T-helper 2 cell treated with Interferon-gamma antibody and Interleukin-4, amounts not matched to agents 5 μg/mL and 100 μg/mL, for 36 hours (primary cell): ENCODE results near the gene PROX2.

Experiments used
- DNase-seq: peaks from one replicate; pipeline ENCODE4 v3.0.0; 2021; ENCODE audit warnings: low spot score
- H3K27ac Mint-ChIP-seq: one replicate; pipeline ENCODE4 v1.8.0; 2021; ENCODE audit warnings: mild to moderate bottlenecking, mixed read lengths
- H3K27me3 Mint-ChIP-seq: one replicate; pipeline ENCODE4 v1.8.0; 2021; ENCODE audit warnings: low read depth, mixed read lengths
- H3K36me3 Mint-ChIP-seq: one replicate; pipeline ENCODE4 v1.8.0; 2021; ENCODE audit warnings: low read depth, mixed read lengths
- H3K4me1 Mint-ChIP-seq: one replicate; pipeline ENCODE4 v1.8.0; 2021; ENCODE audit warnings: low read depth, mixed read lengths
- H3K4me3 Mint-ChIP-seq: one replicate; pipeline ENCODE4 v1.8.0; 2022; ENCODE audit warnings: mild to moderate bottlenecking, moderate library complexity, mixed read lengths
- H3K9me3 Mint-ChIP-seq: one replicate; pipeline ENCODE4 v1.8.0; 2021; ENCODE audit warnings: mixed read lengths

The PROX2 gene, protein sequence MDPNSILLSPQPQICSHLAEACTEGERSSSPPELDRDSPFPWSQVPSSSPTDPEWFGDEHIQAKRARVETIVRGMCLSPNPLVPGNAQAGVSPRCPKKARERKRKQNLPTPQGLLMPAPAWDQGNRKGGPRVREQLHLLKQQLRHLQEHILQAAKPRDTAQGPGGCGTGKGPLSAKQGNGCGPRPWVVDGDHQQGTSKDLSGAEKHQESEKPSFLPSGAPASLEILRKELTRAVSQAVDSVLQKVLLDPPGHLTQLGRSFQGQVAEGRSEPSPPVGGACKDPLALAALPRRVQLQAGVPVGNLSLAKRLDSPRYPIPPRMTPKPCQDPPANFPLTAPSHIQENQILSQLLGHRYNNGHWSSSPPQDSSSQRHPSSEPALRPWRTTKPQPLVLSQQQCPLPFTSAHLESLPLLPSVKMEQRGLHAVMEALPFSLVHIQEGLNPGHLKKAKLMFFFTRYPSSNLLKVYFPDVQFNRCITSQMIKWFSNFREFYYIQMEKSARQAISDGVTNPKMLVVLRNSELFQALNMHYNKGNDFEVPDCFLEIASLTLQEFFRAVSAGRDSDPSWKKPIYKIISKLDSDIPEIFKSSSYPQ

DNA sequence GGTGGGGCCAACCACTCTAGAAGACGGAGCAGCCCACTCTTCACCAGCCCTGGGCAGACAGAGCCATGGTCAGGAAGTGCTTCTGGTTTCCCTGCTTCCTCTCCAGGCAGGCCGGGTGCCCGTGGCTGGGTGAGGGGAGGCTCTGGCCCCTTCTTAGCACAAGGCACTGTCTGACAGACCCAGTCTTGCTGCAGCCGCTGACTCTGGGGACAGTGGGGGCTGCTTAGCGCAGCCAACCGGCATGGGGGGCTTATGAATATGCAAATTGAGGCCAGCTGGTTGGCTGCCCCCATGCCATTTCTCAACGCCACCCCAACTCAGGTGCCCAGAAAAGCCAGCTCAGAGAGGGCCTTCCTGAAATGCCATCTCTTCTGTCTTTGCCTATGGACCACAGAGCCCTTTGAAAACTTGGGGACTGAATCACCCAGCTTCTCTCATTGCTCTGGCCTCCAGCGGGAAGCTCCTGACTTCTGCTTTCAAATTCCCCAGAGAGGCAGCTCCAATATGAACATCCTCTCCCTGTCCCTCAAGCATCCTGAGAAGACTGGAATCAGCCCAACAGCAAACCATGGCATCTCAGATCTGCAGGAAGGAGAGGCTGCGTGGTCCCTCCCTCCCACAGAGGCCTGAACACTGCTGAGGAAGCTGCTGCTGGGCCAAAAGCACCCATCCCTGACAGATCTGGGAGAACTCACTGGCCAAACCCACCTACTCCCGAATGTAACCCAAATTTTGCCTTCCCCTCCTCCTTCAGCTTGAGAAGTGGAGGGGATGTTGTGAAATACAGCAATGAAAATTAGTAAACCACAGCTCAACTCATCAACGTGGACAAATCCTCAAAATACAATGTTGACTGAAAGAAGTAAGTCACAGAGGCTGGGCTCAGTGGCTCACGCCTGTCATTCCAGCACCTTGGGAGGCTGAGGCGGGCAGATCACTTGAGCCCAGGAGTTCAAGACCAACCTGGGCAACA, at the start of gene PROX2:
TSS of gene PROX2 (minus strand) at position 205 of the 973 bp plus-strand sequence. CDS start 12,311 bp downstream, outside the sequence.
- no peaks in the 10 kb centered on the region for H3K27me3 Mint-ChIP-seq
- peak within 1 kb of the TSS; percentile 27 for H3K27ac Mint-ChIP-seq
- H3K9me3 Mint-ChIP-seq: no peaks in the 10 kb centered on the region
- H3K4me3 Mint-ChIP-seq: peak within 1 kb of the TSS; percentile 23
- no peaks in the 10 kb centered on the region for H3K36me3 Mint-ChIP-seq
- no peak for DNase-seq
- peaks cover 24% of the 10 kb centered on the region for H3K4me1 Mint-ChIP-seq

- DNase-seq: no peak
- Mint-ChIP-seq H3K27me3 (peaks cover 9% of the 10 kb centered on the region), H3K27ac (no peak overlapping the region), H3K4me1 (peaks cover 4% of the 10 kb centered on the region), H3K9me3 (no peaks in the 10 kb centered on the region), H3K36me3 (no peaks in the 10 kb centered on the region), H3K4me3 (peak overlapping the region; percentile 2)
Measured at GRCh38 chr14:74924061-74924460, 48.1 kb upstream of the PROX2 start.

DNA sequence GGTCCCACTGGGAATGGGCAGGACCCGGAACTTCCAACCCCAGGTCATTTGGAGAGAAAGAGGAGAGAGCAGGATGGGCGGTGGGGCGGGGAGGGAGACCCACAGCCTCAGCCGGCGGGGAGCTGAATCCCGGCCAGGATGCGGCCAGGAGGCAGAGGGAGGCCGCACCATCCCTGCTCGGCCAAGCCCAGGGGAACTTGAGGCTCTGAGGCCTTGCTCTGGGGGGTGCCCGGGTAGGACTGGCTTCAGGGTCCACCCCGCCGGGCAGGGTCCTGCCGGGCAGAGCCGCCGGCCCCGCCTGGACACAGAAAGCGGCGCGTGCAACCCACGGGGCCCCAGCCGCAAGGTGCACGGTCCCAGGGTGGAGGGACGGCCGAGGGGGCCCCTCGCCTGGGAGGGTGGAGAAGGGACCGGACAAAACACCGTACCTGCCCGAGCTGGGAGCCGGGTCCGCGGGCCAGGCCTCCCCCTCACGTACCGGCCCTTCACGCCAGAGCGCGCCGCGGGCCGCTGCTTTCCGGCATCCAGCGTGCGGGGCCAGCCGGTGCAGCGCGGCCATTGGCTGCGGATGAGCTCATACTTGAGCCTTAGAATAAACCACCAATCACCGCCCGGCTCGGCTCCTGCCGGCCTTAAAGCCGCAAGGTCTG, 46.9 kb upstream of the PROX2 start, which contains the start of gene RPS6KL1:
TSS of gene RPS6KL1 (minus strand) at position 509 of the 650 bp plus-strand sequence. CDS start 1,719 bp downstream, outside the sequence.
- H3K27ac Mint-ChIP-seq: peak within 1 kb of the TSS; percentile 62
- H3K4me1 Mint-ChIP-seq: peaks cover 3% of the 10 kb centered on the region
- no peaks in the 10 kb centered on the region for H3K9me3 Mint-ChIP-seq
- DNase-seq: peak; percentile 78
- no peaks in the 10 kb centered on the region for H3K36me3 Mint-ChIP-seq
- H3K4me3 Mint-ChIP-seq: peak within 1 kb of the TSS; percentile 76
- H3K27me3 Mint-ChIP-seq: peaks cover 9% of the 10 kb centered on the region

DNA sequence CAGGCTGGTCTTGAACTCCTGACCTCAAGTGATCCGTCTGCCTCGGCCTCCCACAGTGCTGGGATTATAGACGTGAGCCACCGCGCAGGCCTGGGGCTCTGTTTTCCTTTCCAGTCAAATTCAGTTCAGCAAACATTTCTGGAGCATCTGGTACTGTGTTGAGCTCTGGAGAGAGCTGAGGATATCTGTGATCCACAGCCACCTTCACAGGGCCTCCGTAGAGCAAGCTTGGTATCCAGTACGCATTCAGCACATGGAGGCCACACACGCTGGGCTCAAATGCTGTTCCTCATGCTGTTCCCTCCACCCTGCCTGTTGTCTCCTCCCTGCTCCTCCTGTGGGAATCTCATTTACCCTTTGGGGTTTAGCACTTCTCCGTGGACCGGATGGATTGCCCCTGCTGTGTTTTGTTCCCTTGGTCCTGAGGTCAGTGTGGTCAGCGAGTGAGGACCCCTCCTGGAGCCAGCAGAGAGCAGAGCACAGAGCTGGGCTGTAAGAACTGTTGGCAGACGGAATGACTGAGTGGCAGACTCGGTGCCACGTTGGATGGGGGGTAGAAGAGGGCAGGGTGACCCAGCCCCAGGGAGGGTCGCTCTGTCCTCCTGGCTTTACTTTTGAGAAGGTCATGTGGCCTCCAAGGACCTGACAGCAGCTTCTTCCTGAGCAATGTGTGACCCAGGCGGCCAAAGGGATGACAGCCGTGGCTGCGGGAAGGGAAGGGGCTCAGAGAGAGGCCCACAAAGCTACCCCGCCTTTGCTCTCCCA, 46.2 kb upstream of the PROX2 start:
- H3K27ac Mint-ChIP-seq: peak overlapping the region; percentile 62
- H3K4me3 Mint-ChIP-seq: peak overlapping the region; percentile 76
- DNase-seq: no peak

DNA sequence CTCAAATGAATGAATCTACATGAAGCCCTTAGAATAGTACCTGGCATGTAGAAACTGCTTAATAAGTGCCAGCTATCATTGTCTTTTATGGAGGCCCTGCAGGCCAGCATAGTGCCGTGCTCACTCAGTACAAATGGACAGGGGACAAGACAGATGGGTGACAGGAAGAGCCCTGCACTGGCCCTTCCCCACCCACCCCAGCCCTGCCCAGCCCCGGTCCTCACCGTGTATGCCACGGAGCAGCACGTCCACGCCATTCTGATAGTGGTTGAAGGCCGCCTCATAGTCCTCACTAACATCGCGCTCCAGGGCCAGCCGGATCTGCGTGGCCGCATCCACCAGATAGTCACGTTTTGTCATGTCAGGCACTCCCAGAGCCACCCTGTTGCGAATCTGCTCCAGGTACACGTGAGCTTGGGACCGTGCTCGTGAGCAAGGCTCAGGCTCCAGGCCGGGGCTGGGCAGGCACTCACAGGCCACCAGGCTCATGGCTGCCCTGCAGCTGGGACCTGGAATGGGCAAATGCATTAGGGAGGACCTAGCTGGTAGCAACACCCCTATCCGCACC, 45.2 kb upstream of the PROX2 start:
- Mint-ChIP-seq H3K4me1 (peaks cover 3% of the 10 kb centered on the region), H3K4me3 (no peak overlapping the region), H3K36me3 (no peaks in the 10 kb centered on the region), H3K27me3 (peaks cover 4% of the 10 kb centered on the region), H3K9me3 (no peaks in the 10 kb centered on the region), H3K27ac (no peak overlapping the region)
- DNase-seq: no peak

More for the DNA sequence above, 46.2 kb upstream of the PROX2 start:
- Mint-ChIP-seq H3K9me3 (no peaks in the 10 kb centered on the region), H3K27me3 (peaks cover 6% of the 10 kb centered on the region), H3K36me3 (no peaks in the 10 kb centered on the region), H3K4me1 (peaks cover 3% of the 10 kb centered on the region)

DNA sequence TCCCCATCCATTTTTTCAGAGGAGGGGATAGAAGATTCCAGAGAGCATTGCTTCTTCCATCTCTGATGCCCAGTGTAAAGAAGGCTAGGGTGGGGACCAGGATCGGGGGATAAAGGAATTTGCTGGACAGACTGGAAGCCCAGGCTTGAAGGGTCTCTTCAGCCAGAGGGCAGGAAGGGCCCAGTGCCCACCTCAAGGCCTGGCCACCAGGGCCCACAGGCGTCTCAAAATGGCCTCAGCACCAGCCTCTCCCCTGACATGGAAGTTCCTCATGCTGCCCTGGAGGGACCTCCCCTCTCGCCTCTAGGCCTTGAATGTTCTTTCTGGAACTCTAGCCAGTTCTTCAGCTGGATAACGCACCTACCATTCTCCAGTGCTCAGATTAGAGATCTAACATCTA, 44.3 kb upstream of the PROX2 start:
- Mint-ChIP-seq H3K27me3 (peaks cover 4% of the 10 kb centered on the region), H3K36me3 (no peaks in the 10 kb centered on the region), H3K27ac (no peak overlapping the region), H3K4me1 (peaks cover 3% of the 10 kb centered on the region), H3K4me3 (no peak overlapping the region), H3K9me3 (no peaks in the 10 kb centered on the region)
- DNase-seq: no peak

- no peaks in the 10 kb centered on the region for H3K9me3 Mint-ChIP-seq
- peaks cover 3% of the 10 kb centered on the region for H3K4me1 Mint-ChIP-seq
- no peak overlapping the region for H3K27ac Mint-ChIP-seq
- no peak overlapping the region for H3K4me3 Mint-ChIP-seq
- H3K36me3 Mint-ChIP-seq: no peaks in the 10 kb centered on the region
- DNase-seq: no peak
- no peaks in the 10 kb centered on the region for H3K27me3 Mint-ChIP-seq
Measured at GRCh38 chr14:74919421-74920165, 43.6 kb upstream of the PROX2 start.

DNA sequence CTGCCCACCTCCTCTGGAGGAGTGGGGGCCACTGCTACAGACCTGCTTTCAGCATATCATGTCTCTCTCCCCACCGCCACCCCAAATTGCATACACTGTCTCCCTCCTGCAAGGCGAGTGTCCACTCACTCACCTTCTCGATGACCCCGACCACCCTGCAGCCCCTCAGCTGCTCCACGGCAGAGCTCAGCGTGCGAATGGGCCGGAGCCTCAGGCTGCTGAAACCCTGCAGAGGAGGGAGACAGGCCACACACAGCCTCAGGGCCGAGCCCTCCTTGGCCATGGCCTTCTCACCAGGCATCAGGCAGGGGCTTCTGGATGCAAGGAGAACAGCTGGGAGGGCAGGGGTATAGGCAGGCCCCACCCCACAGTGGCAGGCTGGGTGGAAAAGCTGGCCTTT, 42.4 kb upstream of the PROX2 start:
- Mint-ChIP-seq H3K27me3 (no peaks in the 10 kb centered on the region), H3K36me3 (no peaks in the 10 kb centered on the region), H3K27ac (no peak overlapping the region), H3K9me3 (no peaks in the 10 kb centered on the region), H3K4me1 (peaks cover 3% of the 10 kb centered on the region), H3K4me3 (no peak overlapping the region)
- no peak for DNase-seq

DNA sequence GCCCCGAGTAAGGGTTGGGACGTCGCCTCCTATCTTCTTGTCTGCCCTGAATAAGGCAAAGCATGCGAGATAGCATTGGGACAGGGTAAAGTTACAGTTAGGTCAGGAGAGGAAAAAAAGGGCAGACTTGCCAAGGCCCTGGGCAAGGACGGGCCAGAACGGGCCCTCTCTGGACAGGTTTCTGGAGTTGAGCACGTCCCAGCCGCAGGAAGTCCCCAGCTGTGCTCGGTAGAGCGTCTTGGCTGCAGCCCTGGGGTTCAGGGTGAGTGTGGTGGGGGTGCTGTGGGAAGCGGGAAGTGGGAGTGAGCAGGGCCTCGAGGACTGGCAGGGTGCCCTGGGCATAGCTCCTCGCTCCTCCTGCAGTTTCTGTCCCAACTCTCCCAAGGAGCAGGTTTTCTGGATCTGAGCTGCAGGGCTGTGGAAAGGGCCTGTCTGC, 41.7 kb upstream of the PROX2 start:
- DNase-seq: no peak
- H3K4me3 Mint-ChIP-seq: no peak overlapping the region
- no peaks in the 10 kb centered on the region for H3K9me3 Mint-ChIP-seq
- H3K4me1 Mint-ChIP-seq: peaks cover 3% of the 10 kb centered on the region
- H3K36me3 Mint-ChIP-seq: no peaks in the 10 kb centered on the region
- no peaks in the 10 kb centered on the region for H3K27me3 Mint-ChIP-seq
- peak overlapping the region; percentile 31 for H3K27ac Mint-ChIP-seq

DNA sequence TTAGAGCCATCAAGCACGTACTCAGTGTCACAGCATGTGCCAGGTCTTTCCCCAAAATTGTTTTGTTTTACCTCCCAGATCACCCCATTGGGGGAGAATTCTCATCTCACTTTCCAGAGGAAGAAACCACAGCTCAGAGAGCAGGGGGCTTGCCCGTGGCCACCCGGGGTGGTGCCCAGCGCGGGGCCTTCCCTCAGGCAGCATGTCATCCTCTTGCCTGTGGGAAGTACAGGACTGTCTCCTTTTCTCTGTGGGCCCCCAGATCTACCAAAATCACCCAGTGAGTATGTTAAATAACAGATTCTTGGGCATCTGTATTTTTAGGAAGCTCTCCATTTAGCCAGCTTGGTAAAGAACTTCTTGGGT, 41.2 kb upstream of the PROX2 start:
- no peak for DNase-seq
- H3K4me3 Mint-ChIP-seq: no peak overlapping the region
- no peaks in the 10 kb centered on the region for H3K9me3 Mint-ChIP-seq
- H3K27ac Mint-ChIP-seq: peak overlapping the region; percentile 31
- H3K4me1 Mint-ChIP-seq: peaks cover 1% of the 10 kb centered on the region
- H3K36me3 Mint-ChIP-seq: no peaks in the 10 kb centered on the region
- H3K27me3 Mint-ChIP-seq: no peaks in the 10 kb centered on the region

DNA sequence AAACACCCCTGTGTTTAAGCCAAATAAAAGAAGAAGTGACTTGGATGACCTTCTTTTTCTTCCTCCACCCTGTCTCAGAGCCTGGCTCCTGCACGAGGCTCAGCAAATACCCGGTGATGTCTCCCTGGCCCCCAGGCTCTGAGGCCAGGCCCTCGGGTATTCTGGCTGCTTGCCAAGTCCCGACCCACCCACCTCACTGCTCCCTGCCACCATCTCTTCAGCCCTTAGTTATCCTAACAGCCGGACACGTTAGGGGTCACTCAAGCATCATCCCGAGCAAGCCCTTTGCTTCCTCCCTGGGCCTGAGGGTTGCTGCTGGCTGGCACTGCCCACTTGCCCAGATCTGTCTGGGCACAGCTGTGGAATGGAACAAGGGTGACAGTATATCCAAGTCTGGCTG, 39.9 kb upstream of the PROX2 start:
- Mint-ChIP-seq H3K27ac (no peak overlapping the region), H3K4me1 (no peaks in the 10 kb centered on the region), H3K36me3 (no peaks in the 10 kb centered on the region), H3K9me3 (no peaks in the 10 kb centered on the region), H3K4me3 (no peak overlapping the region), H3K27me3 (no peaks in the 10 kb centered on the region)
- no peak for DNase-seq

DNA sequence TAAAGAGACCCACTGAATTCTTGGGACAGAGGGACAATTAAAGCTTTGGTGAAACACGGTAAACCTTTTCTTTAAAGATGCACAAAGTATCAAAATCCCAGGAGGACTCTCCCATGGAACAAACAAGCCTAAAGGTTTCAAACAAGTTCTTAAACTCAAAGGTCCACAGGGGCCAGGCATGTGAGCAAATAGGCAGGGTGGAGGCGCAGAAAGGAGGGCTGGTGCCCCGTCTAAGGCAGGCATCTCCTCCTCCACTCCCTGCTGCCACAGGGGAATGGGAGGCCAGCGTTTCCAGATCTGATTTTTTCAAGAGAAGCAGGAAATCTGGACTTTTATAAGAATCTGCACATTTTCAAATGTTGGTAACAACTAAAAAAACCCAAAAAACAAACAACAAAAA, 39.5 kb upstream of the PROX2 start:
- no peak overlapping the region for H3K4me3 Mint-ChIP-seq
- no peaks in the 10 kb centered on the region for H3K4me1 Mint-ChIP-seq
- H3K27ac Mint-ChIP-seq: no peak overlapping the region
- no peak for DNase-seq
- H3K36me3 Mint-ChIP-seq: no peaks in the 10 kb centered on the region
- no peaks in the 10 kb centered on the region for H3K27me3 Mint-ChIP-seq
- no peaks in the 10 kb centered on the region for H3K9me3 Mint-ChIP-seq
